ENCODE results near the gene RAD9B. TPM values are rescaled to one million over a fixed set of nuclear protein-coding genes. Genes with fewer than 3 reads are reported as not detected.
A peak's percentile ranks its signal among the peaks of the same experiment; 100 is the strongest.

RAD9B gene
- total RNA-seq, 1 donor from 2014 or later, result 0.79 TPM

DNA sequence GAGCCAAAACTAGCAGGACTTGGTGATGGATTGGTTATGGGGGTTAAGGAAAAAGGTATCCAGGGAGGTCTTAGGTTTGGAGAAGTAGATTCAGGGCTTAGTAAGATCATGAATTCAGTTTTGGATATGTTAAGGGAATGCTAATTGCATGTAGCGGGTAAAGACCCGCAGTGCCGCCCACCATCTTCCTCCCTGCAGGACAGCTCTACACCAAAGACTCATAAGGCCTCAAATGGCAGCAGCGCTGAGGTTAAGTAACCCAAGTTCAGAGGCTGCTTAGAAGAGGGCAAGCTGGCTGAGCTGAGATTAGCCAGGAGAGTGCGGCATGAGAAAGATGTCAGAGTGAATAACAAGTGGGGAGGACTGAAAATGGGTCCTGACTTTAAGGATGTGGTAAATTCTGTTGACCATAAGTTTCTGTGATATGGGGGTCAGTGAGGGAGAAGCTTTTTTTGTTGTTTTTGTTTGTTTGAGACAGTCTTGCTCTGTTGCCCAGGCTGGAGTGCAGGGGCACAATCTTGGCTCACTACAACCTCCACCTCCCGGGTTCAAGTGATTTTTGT is 26.2 kb downstream of the RAD9B start:
- no peak for DNase-seq

DNA sequence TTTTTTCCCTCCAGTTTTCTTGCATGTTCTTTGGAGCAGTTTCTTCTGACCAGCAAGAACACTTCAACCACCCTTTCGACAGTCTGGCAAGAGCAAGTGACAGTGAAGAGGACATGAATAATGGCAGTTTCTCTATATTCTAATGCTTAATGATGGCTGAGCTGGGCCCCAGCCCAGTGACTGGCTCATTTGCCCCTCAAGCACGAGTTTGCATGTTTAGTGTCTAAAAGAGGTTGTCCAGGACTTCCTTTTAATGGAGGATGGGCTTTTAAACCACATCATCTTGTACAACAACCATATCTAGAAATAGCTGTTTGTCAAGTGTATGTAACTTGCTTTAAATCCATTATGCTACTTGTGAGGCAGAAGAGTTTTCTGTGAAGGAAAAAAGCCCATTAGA is 28.4 kb downstream of the RAD9B start:
- DNase-seq, result no peak

DNA sequence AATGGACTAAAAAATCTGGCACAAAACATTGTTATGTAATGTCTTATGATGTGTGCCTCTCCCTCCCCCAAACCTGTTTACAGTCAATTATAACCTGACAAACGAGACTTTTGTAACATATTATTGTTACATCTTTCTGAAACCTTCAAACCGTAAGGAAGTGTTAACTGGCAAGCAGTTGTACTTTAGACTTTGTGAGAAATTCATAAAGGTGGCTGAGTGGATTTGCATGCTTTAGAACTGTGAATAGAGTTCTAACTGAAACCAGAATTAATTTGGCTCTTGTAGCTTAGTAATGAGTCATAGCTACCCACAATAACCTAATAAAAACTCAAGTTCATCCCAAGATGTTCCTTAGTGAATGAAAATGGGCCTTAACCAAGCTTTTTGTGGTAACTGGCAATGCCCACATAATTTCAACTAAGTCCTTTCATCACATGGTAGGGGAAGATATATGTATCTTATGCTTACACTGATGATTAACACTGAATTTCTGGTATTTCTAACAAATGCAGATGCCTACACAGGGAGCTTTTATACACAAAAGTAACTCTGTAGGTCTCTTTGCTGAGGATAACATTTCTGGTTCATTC is 29.7 kb downstream of the RAD9B start:
- no peak for DNase-seq

DNA sequence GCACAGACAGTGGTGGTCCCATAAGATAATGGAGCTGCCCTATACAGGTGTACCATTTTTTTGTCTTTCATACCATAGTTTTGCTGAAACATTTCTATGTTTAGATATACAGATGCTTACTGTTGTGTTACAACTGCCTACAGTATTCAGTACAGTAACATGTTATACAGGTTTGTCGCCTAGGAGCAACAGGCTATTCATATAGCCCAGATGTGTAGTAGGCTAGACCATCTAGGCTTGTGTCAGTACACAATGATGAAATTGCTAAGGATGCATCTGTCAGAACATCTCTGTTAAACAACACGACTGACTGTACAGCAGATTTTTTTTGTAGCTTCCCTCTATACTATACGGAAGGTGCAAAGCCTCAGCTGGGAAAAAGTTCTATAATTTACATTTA is 30.5 kb downstream of the RAD9B start:
- DNase-seq, result no peak

DNA sequence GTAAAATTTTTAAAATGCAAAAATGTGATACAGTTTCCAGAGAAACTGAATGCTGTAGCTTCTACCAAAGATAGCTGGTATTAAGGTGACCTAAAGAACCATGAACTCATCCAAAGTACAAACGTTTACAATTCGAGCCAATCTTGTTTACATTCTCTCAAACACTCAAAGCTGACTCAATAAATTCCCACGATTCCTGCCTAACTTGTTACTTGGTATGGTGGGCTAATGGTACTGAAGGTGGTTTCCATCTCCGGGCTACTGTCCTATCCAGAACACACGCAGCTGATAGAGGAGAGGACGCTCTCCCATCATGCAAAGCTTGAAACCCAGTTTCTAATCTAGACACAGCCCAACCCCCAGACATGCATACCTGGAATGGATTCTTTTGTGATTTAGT is 31.5 kb downstream of the RAD9B start:
- DNase-seq, result no peak

DNA sequence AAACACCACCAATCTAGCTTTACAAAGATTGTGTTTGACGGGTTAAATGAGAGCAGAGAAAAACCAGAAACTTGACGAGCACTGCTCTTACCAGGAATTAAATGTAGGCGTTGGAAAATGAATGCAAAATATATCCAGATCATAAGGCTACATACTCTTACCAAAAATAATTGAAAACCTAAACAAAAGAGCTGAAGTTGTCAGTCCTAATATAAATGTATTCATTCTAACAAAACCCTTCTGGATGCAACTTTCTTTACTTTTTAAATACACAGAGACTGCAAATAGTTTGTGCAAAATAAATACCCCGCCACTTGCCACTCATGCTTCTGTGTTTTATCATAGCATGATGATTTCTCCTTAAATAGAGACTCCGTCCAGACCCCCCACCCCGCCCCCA is 32.7 kb downstream of the RAD9B start:
- DNase-seq, result no peak

DNA sequence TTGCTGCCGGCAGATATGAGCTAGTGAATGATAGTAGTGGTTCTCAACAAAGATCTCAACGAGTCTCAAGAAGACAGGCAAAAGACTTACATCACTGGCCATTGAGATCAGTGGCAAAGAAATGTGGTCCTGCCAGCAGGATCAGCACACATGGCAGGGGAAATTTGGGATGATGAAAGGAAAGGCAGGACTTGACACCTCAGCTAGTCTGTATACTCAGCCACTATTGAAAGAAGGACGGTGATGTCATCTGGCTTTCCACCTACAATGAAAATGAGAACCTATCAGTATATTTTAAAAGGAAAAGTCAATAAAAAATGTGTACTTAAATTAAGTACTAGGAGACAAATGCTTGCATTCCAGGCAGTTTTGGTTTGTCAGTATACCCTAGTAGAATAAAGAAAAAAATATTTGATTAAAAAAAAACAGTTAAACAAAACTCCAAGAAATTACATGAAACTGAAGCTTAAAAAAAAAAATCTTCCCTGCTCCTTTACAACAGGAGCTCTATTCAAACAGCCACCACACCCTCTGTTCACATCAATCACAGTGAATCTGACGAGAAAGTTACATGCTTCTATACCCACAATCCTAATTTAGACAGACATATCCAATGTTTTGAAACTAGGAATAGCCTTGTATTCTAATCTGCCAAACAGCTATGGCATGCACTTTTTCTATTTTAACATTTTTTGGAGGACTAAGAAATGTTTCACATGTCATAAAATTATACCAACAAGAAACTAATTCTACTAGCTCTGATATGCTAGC is 34.9 kb downstream of the RAD9B start:
- no peak for DNase-seq

DNA sequence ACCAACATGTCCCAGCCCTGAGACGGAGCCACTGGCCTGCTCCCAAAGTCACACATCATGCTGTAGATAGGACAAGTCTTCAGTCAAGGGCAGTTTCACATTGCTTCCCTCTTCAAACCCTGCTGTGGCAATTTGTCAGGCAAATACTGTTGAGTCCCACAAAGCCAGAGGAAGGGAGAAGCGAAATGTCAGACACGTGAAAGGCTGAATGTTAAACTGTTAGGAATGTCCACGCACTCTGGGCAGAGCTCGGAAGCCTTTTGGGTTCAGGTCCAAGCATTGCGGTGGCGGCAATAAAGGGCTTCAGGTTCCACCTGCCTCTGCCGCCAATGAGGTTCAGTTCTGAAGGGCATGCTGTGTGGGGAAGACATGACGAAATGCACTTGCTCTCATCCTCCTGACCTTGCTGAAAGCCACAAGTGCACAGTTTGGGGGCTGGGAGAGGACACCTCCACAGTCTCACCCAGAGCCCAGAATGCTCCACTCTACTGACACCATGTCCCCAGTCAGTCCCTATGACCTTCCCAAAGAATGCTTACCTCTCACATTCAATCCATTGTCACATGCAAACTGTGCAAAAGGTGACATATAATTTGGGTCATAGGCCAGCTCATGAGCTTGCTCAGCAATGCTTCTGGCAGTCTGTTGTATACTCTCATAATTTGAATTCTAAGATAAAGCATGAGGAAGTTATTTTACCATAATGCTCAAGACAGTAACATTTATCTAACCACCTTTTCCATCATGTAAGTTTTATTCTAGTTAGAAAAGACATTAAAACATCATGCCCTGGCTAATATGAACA is 35.7 kb downstream of the RAD9B start:
- no peak for DNase-seq

DNA sequence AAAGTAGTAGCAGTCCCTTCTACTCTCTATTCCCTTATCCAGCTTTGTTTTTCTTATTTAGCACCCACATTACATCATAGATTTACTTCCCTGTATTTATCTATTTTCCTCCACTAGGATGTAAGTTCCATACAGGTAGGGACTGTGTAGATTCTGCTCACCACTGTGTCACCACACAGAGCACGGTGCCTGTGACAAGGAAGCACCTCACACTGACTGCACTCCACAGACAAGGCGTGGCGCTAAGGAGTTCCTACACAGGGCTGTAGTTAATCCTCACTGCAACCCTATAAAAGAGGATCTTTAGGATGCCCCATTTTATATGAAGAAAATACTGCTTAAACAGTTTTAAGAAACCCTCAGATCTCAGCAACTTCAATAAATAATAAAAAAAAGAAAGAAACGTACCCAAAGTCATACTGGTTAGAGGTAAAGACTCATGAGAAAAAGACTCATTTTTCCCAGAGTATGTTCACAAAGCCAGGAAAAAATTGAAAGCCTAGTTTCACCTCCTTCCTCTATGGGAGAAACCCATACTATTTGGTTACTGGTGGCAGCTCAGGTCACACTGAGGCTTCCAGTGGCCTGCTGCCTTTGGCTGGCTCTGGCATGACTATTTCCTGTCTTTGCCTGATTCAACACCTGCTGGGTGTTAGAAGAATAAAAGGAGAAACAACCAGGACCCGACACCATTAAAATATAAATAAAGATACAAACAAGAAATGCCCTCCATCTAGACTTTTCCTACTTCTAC is 36.9 kb downstream of the RAD9B start:
- no peak for DNase-seq

DNA sequence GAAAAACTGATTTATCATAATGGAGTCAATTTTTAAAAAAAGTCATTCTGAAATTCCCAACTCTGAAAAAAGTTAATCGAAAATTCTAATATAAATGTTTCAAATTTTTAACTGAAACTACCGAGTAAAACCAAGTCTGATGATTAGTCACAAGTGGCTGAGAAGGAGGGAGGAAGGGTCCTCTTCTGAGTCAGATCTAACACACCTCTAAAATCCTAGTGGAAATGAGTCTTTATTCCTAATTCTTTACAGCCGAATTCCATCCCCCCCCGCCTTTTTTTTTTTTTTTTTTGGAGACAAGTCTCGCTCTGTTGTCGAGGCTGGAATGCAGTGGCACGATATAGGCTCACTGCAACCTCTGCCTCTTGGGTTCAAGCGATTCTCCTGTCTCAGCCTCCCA is 37.9 kb downstream of the RAD9B start:
- DNase-seq, result no peak

DNA sequence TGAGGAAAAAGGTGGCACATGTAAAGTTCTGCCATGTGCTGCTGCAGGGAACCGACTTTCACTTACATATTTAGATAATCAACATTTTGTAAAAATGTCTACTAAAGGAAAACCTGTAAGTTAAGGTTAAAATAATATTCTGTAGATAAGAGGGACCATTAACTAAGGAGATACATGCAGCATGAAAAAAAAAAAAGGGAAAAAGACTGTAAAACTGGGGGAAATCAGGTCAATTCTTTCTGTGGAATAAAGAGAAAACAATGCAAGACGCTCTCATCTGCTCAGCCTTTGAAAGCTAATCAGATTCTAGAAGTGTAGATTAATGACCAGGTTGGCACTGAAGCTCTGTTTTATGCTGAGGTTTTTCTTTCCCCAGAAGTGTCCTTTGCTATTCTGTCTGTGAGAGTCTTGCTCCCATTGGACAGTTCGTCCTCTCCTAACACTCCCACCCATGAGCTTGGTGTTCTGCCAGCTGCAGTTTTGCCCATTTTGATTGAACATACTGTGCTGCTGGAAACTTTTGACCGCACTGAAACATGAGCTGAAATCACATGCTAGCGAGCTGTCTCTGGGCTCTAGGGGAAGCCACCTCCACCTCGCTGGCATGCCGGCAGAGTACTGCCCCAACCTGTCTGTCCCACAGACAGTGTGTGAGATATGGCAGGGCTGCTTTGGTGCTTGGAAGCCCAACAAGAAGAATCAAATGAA is 41.3 kb downstream of the RAD9B start:
- peak; percentile 12 for DNase-seq

DNA sequence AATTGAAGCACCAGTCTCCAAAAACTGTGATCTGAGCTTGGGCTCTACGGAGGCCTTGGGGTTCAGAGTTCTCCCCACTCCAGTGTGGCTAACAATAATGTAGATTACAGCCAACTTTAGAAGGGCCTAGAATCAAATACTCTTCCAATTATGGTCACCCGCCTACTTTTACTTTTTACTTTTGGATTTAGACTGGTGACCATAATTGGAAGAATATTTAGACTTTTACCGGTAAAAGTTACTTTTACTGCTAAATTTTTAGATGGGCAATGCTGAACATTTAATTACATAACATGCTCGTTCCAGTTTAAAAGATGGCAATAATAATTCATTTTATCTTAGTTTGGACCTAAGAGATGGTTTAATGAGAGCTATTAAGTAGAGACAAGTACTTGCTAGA is 41.8 kb downstream of the RAD9B start:
- DNase-seq, result no peak

DNA sequence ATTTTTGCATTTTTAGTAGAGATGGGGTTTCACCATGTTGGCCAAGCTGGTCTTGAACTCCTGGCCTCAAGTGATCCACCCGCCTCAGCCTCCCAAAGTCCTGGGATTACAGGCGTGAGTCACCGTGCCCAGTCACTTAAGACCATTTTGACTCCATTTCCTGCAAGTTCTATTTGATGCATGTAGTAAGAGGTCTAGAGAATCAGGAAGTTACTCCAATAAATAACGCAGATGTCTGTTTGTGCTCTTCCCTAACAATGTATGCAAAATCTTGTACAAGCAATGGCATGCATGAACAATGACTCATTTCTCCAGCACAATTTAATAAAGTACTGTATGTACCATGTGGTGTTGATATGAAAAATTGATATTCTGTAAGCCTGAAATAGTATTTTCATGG is 43.1 kb downstream of the RAD9B start:
- peak; percentile 38 for DNase-seq

DNA sequence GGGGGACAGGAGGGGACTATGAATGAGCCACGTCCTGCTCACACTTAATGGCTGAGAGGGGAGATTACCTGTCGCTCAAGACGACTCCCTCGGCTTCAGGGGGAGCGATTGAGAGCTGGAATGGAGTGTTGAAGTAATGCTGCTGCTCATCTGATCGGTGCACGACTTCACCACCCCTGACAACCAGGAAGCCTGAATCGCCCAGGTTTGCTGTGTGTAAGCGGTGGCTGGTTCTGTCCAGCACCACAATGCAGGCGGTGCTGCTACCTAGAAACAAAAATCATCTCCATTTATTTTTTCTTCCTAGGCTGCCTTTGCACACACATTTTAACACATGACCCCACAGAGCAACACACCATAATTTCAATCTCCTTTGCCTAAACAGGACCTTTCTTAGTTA is 43.7 kb downstream of the RAD9B start:
- DNase-seq, result no peak

DNA sequence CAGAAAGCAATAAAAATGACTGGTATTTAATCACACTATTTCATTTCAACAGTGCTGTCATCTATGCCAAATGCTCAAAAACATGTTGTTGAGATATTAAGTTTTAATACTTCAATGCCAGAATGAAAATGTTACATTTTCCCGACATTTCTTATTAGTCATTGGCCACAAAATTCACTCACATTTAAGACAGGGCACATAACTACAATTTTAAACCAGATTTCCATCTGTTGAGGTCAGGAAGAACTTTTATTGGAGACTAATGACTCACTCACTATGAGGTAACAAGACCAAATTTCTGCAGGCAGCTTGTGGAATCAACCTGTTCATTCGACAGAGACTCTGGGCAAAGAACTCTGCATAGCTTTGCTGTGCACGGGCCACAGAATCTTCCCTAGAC is 44.2 kb downstream of the RAD9B start:
- DNase-seq, result peak; percentile 35

DNA sequence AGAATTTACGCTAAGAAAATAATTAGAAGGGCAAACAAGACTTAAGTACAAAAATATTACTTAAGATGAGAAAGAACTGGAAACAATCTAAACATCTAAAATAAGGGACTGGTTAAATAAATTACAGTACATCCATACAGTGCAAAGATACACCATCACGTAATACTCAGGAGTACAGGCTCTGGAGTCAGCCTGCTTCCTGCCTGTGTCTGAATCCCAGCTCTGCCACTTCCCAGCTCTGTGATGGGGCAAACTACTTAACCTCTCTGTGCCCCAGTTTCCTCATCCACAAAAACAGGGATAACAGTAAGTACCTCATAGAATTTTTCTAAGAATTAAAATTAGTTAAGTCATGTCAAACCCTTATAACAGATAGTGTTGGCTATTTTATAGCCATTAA is 45.0 kb downstream of the RAD9B start:
- no peak for DNase-seq

DNA sequence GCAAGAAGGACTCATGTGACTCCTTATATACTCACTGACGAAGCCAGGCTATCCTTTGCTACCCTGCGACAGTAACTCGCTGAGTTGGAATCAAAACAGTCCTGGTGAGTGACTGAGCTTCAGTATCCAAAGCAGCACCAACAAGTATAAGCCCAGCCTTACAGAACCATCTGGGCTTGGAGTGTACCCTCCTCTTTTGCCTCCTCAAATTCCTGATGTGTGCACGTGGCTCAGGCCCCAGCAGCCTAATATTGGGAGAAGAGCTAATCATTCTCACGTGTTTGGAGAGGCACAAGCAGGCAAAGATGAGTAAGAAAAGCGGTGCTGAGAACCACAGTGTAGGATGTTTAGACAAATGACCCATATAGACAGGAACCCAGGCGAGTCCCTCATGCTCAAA is 46.5 kb downstream of the RAD9B start:
- peak; percentile 41 for DNase-seq

DNA sequence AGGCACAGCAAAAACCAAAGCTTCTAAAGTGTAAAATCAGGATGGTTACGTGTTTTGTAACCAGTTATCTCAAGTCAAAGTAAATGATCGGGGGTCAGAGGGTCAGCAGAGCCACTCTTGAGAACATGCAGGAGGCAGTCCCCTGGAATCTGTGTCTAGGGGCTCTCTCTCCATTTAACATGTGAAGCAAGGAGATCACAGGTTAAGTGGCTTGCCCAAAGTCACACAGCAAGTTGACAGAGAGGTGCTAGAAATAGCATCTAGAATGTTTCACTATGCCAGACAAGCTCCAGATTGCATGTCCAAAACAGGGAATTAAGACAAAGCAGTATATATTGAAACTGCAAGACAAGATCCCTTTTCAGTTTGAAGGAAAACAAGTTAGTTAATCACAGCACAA is 47.6 kb downstream of the RAD9B start:
- DNase-seq, result no peak

DNA sequence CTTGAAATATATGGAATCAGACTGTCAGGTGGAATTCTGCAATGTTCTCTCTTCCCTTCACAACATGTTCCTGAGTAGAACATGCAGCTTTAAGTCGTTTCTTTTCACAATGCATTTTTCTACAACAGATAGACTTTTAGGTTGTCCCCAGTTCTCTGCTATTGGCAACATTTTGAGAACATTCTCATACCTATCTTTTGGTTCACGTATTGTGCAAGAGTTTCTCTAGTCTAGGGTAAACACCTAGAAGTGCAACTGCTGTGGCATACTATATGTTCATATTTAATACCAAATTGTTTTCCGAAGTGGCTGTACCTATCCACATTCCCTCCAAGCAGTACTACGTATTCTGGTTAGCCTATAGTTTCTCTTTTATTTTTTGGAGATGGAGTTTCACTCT is 48.9 kb downstream of the RAD9B start:
- DNase-seq, result no peak
